AG04450 (cell line): ENCODE data around the gene FOXN1. TPM values are rescaled to one million over a fixed set of nuclear protein-coding genes. Genes with fewer than 3 reads are reported as not detected.

Experiments used
- CTCF ChIA-PET: fragments of 300-600, 350-600 bp; formaldehyde crosslinking; extraction: SDS; loops from one replicate; lab custom pipeline; 2022; ENCODE audit warnings: antibody characterized with exemption, inconsistent platforms; lab: Charles Lee
- POLR2A ChIA-PET: fragments of 350-600 bp; formaldehyde crosslinking; extraction: SDS; loops from one replicate; lab custom pipeline; 2021; ENCODE audit warnings: antibody characterized with exemption, inconsistent platforms; lab: Yijun Ruan, JAX
- DNase-seq: peaks from one replicate; pipeline ENCODE4 v3.0.0-alpha.2; 2011; ENCODE audit warnings: low read depth, low spot score
- H3K27ac ChIP-seq: one replicate; pipeline ENCODE4 v1.5.1; 2012; ENCODE audit warnings: low read depth, low read length, control low read depth
- H3K27me3 ChIP-seq: one replicate; pipeline ENCODE4 v1.6.0; 2012; ENCODE audit warnings: low read length; ENCODE audit not compliant: control insufficient read depth, insufficient read depth
- H3K4me3 ChIP-seq: 2 replicates; pipeline ENCODE4 v1.5.1; 2011; ENCODE audit warnings: mild to moderate bottlenecking, low read depth, low read length, control low read depth
- H3K9me3 ChIP-seq: 2 replicates; pipeline ENCODE4 v1.5.1; 2012; ENCODE audit warnings: low read length; ENCODE audit not compliant: control insufficient read depth, insufficient read depth
- polyA plus RNA-seq: library from polyadenylated mRNA; depleted of rRNA; stranded (reverse); fragments of >200 nt; gene quantifications from 2 replicates; pipeline ENCODE4 v1.2.3, GENCODE V29; 2011
- TF ChIP-seq, protein P1 (sequence below): IDR thresholded peaks from 2 replicates; pipeline ENCODE4 v1.5.1; 2011; ENCODE audit warnings: low read depth, low read length, control low read depth, inconsistent platforms

The FOXN1 gene
- polyA plus RNA-seq, 1 experiment: not detected

DNA sequence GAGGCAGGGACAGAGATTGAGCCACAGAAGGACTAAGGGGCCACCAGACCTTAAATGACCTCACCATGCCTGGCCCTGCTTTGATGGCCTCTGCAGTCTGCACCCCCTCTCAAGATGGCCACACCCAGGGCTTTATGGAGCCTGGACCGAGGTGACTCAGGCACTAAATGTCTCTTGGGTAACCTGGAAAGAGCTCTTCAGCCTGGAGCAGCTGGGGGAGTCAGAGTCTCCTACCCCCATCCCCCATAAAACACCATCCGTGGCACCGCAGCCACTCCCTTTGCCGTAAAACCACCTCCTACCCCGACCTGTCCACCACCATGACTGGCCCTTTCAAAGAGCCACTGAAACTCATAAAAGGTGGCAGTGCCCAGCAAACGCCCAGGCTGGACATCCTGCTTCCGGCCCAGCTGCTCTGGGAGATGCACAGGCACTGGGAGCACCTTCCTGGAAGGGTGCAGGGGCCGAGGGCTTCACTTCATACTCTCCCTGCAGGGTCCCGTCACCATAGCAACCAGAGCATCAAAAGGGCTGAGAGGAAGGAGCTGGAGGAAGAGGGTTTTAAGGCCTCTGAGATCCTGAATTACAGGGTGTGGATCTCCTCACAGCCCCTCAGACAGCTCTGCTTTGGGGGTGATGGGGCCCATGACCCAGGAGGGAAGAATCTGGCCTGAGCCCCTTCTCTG is 22.3 kb downstream of the FOXN1 start:
- peaks cover 16% of the 10 kb centered on the region for H3K27me3 ChIP-seq
- ChIA-PET CTCF (interaction anchor here (1.0 kb wide), 1 partner anchor 13 kb away, joined by 7 read pairs; no protein-coding TSS in a partner anchor), POLR2A (no interaction called here)
- no peak overlapping the region for H3K4me3 ChIP-seq
- no peak for DNase-seq
- no peak overlapping the region for H3K27ac ChIP-seq
- TF ChIP-seq, protein P1, sequence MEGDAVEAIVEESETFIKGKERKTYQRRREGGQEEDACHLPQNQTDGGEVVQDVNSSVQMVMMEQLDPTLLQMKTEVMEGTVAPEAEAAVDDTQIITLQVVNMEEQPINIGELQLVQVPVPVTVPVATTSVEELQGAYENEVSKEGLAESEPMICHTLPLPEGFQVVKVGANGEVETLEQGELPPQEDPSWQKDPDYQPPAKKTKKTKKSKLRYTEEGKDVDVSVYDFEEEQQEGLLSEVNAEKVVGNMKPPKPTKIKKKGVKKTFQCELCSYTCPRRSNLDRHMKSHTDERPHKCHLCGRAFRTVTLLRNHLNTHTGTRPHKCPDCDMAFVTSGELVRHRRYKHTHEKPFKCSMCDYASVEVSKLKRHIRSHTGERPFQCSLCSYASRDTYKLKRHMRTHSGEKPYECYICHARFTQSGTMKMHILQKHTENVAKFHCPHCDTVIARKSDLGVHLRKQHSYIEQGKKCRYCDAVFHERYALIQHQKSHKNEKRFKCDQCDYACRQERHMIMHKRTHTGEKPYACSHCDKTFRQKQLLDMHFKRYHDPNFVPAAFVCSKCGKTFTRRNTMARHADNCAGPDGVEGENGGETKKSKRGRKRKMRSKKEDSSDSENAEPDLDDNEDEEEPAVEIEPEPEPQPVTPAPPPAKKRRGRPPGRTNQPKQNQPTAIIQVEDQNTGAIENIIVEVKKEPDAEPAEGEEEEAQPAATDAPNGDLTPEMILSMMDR: no peak
- H3K9me3 ChIP-seq: no peaks in the 10 kb centered on the region; the same call in 1 of the 2 replicates

DNA sequence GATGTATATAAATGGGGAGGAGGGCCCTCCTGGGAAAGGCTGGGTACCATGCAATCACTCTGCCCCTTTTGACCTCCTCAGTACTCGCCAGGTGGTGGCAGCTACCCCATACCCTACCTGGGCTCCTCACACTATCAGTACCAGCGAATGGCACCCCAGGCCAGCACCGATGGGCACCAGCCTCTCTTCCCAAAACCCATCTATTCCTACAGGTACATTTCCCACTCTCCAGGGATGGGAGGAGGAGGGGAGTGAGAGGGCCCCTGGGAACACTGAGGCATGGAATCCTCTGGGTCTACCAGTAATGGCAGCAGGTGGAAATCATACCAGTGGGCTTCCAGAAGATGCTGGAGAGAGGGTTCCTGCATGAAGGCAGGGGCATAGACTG is 22.9 kb downstream of the FOXN1 start:
- ChIA-PET POLR2A (no interaction called here), CTCF (interaction anchor here (1.0 kb wide), 1 partner anchor 12 kb away, joined by 7 read pairs; no protein-coding TSS in a partner anchor)
- H3K27ac ChIP-seq: no peak overlapping the region
- H3K27me3 ChIP-seq: peaks cover 17% of the 10 kb centered on the region
- H3K9me3 ChIP-seq: no peaks in the 10 kb centered on the region; the same call in 1 of the 2 replicates
- TF ChIP-seq, protein P1: no peak
- no peak overlapping the region for H3K4me3 ChIP-seq
- no peak for DNase-seq

DNA sequence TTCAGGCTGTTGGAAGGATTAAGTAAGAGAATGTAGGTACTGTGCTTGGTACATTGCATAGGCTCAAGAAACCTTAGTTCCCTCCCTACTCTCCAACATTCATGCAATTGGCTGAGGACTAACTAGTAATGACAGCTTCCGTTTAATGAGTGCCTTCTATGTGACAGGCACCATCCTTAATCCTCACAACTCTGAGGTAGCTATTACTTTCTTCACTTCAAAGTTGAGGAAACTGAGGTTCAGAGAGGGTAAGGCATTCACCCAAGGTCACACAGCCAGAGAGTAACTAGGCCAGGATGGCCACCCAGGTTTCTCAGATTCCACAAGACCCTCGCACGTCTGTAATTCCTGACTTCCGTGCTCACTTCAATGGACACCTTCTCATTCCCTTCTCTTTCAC is 24.1 kb downstream of the FOXN1 start:
- Histone ChIP-seq H3K4me3 (no peak overlapping the region), H3K27ac (no peak overlapping the region), H3K27me3 (peaks cover 19% of the 10 kb centered on the region), H3K9me3 (no peaks in the 10 kb centered on the region)
- POLR2A ChIA-PET: no interaction called here
- TF ChIP-seq, protein P1: no peak
- DNase-seq: no peak
- CTCF ChIA-PET: interaction anchor here (0.9 kb wide), 1 partner anchor 53 kb away, joined by 4 read pairs; no protein-coding TSS in a partner anchor

DNA sequence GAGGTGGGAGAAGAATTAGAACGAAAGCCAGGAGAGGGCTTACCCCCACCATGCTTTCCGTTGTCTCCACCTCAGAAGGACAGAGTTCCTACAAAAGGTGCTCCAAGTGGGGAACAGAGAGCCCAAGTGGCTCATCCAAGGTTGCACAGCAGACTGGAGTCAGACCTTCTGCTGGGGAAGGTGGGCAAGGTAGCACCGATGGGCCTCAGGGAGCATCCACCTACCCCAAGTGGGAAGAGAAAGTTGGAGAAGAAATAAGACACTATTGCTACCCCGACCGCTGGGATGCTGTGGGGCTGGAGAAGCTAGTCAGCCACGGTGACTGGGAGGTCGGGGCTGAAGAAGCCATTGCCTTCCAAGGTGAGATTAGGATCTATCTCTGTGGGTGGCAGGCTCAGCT is 24.8 kb downstream of the FOXN1 start:
- ChIA-PET CTCF (interaction anchor here (1.1 to 2.2 kb wide), 2 partner anchors 9 to 10 kb away, joined by 6 to 8 read pairs; no protein-coding TSS in a partner anchor), POLR2A (no interaction called here)
- H3K27ac ChIP-seq: no peak overlapping the region
- no peak overlapping the region for H3K4me3 ChIP-seq
- no peak for DNase-seq
- H3K27me3 ChIP-seq: peaks cover 19% of the 10 kb centered on the region
- no peaks in the 10 kb centered on the region for H3K9me3 ChIP-seq
- TF ChIP-seq, protein P1: no peak
